Middle frontal gyrus (tissue), 1 donor: ENCODE results near the gene RASGRF2.
"Not testable (repeated sequence)": the region's sequence is repeated elsewhere in the genome, so short reads cannot be mapped to it uniquely, and the experiment has no call there.

ENCODE experiments used
- DNase-seq: peaks from one replicate; pipeline ENCODE4 v3.0.0-alpha.2; 2015; ENCODE audit warnings: low spot score; ENCODE audit errors: extremely low spot score

Gene RASGRF2

DNA sequence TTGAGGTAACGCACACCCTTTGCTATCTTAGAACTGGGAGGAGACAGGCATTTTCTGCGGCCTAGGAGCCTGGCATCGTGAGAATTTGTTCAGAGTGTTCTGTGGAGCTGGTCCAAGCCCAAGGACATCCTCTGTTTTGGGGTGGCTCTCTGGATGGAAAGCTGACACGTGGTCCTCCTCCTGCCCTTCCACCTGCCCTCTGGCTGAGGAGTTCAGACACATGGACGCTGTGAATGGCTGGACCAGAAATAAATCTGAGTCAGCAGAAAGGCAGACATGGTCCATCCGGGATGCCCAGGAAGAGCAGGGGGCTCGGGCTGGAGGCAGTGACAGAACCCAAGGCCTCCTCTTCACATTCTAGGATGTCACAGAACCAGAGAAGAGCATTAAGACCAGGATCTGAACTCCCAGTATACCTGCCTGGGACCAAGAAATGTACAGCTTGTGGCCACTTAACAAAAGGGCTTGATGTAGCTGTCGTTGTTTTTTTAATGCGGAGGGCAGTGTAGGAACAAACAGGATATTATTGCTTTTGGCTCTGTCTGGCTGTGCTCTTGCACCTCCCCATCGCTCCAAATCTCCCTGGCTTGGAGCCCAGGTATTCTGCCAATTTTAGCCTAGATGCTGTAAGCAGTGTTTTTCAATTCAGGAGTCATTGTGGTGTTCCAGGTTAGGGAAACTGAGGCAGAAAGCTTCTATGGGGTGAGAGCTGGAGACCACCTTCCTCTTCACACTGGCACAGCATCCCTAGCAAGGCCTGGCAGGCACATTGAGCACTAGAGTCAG lies 275.3 kb downstream of the RASGRF2 start:
- DNase-seq = no peak

DNA sequence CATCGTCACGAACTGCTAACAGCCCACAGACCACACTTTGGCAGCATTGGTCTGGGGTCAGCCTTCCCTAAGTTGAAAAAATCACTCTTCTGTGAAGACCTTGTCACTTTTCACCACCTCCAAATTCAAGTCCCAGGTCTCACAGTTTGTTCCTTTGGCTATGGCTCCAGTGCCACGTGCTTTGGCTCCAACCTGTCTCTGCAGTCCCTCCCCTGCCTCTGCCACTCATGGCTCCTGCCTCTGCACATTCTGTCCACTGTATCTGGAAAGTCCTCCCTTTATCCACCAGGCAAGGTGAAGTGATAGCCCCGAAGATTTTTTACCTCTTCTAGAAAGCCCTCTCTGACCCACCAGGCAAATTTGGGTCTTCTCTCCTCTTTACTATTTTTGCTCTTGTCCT lies 278.3 kb downstream of the RASGRF2 start:
- DNase-seq = no peak

DNA sequence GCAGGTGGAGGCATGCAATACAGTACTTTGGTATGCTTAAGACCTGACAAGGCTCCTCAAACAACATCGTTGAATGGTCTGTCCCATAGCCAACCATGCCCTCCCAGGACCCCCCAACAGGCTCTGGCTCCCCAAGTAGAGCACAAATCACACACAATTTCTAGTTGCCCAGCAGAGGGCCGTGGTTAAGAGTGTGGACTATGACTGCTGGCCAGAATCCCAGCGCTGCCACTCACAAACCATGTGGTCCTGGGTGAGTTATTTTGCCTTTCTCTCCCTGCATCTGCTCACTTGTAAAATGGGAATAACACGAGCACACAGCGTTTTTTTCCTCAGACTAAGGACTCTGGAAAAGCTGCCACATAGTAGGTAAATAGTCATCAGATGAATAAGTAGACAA lies 279.4 kb downstream of the RASGRF2 start:
- DNase-seq = no peak

DNA sequence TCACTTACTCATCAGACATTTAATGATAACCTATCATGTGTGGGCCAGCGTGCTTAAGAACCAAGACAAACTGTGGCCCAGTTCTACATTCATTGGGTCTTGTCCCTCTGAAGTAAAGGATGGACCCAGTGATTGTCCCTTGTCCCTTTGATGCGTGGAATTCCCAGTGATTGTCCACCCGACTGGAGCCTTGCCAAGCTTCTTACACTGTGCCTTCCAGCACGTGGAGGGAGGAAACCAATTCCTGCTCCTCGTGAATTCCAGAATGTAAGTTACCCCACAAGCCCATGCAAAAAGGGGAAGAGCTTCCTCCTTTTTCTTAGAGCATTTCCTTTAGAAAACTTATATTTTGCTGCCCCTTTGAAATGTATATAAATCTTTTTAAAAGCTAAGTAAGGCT lies 280.8 kb downstream of the RASGRF2 start:
- DNase-seq = no peak

DNA sequence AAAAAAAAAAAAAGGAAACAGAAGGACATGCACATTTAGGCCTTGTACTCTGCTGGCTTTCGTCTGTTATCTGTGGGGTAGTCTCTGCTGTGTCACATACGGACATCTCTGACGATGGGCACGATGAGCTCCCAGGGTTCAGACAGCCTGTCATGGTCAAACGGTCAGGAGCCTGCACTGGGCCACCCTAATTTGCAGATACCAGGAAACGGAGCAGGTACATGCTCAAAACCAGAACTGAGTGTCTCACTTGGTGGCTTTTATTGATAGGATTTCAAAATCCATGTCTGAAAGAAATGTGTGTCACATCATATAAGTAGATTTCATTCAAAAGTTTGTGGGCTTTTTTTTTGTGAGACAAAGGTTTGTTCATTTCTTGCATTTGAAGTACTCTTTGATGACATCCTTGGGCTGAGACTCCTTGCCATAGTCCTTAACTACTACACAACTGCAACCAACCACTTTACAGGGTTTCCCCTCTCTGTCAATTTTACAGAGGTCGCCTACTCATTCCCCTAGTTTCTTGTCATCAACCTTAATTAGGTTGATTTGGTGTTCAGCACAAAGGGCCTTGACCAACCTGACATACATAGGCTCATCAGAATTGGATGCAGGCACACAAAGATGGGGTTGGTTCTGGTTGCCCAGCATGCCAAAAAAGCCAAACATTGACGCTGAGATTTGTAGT lies 281.9 kb downstream of the RASGRF2 start:
- DNase-seq = no peak

DNA sequence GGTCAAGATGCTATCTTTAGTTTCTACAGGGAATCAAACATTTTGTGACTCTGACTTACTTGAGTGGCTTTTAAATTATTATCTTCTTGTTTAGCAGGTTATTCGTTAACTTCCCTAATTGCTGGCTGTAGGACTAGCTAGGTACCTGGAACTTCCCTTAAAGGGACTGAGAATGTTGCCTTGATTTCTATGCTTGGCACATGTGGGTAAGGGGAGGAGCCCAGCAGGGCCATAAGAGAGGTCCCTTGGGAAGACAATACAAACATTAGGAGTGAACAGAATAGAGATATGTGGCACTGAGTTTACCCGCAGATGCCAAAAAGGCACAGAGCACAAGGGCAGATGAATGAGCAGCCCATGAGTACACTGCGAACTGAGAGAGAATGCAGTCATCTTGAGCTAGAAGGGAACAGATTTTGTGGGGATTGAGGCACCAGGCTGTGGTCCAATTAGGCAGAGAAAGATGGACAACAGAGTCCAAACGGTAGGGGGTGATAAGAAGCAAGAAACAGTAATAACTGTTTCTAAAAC lies 282.8 kb downstream of the RASGRF2 start:
- DNase-seq = no peak

DNA sequence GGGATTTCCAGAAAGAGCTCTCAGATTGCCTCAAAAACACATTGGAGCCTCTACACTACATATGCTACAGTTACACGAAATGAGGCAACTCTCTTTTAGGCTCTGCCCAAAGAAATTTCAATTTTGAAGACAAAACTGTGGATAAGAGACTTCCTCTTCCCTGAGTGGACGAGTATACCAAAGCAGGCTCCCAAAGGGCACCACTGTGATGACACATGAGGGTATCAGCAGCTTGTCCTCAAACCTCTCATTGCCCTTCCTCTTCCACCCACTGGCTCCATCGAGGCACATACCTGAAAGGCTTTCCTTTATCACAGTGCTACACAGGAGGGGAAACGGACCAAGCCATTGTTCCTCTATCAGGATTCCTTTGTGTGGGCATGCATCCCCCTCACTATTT lies 284.3 kb downstream of the RASGRF2 start:
- no peak for DNase-seq

DNA sequence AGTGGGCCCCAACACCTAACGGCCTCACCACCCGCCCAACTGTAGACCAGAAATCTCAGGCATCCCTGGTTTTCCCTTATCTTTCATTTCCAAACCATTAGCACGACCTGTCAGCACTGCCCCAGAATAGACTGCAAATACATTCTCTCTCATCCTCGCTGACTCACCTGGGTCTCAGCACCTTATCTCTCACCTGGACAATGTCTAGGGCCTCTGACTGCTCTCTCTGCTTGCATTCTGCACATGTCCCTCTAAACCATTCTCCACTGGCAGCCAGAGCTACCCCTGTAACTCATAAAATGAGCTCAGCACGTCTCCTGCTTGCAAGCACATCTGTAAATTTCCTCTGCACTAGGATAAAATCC lies 285.7 kb downstream of the RASGRF2 start:
- DNase-seq = no peak

DNA sequence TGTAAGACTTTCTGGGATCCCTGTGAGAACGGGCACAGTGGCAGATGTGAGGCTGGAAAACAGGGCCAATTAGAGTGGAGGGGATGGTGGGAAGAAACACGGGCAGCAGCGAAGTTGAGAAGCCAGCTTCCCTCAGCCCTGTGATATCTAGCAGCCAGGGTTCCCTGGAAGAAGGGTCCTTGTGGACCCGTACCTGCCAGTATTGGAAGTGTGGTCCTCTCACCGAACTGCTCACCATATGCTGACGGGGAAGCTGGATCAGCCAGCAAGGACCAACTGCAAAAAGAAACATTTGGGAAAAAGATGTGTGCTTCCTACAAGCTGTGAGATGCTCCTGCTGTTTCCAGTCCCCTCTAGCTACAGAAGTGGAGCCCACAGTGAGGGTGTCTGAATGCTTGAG lies 286.5 kb downstream of the RASGRF2 start:
- DNase-seq = no peak

DNA sequence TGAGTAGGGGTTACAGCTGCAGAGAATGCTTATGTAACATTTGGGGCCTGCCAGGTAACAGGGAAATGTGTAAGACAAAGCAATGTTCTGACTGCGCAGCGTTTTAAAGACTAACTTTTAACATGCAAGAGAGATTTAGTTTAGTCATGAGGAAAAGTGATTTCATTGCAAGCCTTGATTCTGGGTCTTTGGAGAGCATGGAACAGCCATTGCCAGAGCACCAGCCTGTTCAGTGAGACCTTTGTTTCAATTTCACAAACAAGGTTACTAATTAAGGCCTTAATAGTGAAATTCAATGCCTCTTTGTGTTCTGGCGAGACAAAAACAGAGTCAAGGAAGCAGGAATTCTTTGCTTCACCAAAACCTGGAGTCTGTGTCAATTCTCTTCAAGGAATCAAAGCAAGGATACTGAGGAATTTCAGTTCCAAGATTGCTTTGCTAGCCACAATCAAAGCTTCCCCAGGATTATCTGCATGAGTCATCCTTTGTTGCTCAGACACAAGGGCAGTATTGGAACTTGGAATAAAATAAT lies 287.3 kb downstream of the RASGRF2 start:
- DNase-seq = no peak

DNA sequence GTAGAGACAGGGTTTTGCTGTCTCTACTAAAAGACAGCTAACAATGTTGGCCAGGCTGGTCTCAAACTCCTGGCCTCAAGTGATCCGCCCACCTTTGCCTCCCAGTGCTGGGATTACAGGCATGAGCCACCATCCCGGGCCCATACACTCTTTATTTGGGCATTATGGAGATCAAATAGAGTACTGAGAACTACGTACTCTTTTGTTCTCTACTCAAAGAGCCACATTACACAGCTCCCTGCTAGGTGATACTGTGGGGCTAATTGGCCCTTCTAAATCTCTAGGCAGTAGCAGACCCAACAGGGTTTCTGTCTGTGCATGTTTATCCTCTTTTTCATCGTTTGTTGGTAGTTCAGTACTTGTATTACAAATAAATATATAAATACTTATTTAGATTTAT lies 289.1 kb downstream of the RASGRF2 start:
- no peak for DNase-seq

DNA sequence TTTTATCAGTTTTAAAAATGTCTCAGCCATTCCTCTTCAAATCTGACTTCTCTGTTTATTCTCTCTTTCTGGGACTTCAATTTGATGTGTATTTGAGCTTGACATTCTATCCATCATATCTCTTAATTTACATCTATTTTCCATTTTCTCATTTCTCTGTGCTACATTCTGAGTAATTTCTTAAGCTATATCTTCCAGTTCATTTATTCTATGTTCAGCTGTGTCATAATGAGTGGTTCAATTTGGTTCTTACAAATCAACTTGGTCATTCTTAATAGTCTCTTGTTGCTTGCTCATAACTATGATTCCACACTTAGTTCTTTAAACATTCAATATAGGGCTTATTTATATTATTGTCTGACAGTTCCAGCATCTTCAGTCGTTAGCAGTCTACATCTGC lies 289.8 kb downstream of the RASGRF2 start:
- DNase-seq = no peak

DNA sequence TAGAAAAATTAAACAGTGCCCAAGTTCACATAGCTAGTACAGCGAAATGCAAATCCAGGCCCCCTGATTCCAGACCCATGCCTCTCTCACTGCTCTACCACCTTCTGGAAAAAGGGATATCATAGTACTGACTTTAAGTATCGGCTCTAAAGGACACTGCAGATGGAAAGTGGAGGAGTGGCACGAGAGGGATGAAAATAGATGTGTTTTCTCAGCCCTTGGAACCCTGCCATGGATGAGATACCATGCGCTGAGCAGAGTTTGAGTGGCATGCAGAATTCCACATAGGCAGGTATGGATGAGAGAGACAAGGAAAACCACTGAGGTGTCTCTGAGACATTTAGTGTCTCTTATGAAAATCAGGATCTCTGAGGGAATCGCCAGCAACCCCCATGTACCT lies 291.8 kb downstream of the RASGRF2 start:
- no peak for DNase-seq

DNA sequence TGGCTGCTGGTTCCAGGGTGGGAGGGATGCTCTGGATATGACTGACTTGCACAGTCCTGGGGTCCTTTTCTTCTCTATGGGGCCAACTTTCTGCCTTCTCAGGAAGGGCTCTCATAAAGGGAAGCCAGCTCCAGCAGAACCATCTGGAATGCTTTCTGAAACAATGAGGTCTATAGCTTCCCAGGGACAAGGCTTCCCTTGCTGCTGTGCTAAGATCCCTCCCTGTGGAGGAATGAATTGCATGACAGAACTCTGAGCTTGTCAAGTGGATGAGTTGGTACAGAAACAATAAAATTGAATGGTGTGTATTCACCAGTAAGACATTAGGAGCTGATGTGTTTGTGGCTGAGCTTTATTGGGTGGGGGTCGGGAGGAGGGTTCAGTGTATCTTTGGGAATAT lies 292.7 kb downstream of the RASGRF2 start:
- no peak for DNase-seq

DNA sequence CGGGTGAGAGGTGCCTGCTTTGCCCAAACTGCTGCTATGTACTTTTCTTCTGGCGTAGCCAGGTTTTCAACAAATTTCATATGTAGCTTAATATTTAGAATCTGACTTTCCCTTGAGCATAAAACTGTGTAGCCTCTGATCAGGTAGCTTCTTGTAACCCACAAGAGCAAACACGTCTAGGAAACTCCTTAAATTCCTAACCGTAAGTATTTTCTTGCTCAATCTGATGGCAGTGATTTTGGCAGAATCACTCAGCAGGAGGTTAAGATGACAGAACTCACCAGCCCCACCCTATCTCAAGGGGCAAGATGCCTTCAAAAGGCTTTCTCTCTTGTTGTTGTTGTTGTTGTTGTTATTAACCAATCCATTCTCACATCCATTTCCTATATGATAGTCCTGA lies 293.7 kb downstream of the RASGRF2 start:
- no peak for DNase-seq

DNA sequence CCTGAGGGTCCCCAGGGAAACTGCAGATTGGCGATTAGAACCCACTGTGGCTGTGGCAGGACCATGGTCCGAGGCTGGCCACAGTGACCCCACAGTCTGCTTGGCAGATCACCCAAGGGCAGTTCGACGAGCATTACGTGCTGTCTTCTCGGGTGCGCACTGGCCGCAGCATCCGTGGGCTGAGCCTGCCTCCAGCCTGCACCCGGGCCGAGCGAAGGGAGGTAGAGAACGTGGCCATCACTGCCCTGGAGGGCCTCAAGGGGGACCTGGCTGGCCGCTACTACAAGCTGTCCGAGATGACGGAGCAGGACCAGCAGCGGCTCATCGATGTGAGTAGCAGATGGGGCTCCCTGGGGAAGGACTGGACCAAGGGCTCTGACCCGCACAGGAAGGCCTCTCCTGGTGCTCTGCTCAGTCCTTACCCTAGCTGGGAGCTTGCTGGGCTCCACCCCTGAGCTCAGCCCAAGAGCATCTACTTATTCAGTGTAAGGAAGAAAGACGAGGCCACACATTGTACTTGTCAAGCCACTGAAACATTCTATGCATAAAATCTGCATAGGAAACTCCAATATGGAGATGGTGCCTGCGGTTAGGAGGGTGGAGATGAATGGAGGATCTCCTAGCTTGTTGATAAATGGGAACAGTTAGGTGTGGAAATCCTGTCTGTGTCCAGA lies 294.9 kb downstream of the RASGRF2 start:
- DNase-seq = no peak

DNA sequence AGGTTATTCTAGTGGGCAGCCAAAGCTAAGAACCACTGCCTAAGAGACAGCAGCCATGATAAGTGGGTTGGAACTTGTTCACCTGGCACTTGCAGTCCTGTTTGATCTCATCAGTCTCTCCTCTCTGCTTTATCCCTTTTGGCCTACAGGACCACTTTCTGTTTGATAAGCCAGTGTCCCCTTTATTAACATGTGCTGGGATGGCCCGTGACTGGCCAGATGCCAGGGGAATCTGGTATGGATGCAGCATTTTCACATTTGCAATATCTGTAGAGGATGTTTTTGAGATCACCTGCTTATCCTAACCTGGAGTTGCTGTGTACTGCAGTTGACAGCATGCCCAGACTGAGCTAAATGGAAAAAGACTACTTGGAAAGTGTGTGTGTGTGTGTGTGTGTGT lies 296.6 kb downstream of the RASGRF2 start:
- no peak for DNase-seq

DNA sequence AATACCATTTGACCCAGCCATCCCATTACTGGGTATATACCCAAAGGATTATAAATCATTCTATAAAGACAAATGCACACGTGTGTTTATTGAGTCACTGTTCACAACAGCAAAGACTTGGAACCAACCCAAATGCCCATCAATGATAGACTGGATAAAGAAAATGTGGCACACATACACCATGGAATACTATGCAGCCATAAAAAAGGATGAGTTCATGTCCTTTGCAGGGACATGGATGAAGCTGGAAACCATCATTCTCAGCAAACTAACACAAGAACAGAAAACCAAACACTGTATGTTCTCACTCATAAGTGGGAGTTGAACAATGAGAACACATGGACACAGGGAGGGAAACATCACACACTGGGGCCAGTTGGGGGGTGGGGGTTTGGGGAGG lies 302.6 kb downstream of the RASGRF2 start:
- DNase-seq = not testable (repeated sequence)

DNA sequence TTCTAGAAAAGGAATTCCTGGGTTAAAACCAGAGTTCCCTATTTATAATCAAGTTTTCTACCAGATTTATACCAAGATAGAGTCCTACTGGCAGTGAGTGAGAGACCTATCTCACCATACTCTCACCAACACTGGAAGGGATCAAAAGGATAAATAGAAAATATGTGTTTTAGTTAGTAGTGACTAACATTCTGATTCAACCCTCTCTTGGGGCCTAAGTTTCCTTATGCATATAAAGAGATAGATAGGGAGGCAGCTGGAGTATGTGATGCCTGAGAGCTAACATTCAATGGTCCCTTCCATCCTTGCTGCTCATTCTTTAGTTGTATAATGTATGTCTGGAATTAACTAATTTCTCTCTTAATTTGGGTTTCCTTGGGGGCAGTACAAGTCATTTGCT lies 304.9 kb downstream of the RASGRF2 start:
- DNase-seq = no peak

DNA sequence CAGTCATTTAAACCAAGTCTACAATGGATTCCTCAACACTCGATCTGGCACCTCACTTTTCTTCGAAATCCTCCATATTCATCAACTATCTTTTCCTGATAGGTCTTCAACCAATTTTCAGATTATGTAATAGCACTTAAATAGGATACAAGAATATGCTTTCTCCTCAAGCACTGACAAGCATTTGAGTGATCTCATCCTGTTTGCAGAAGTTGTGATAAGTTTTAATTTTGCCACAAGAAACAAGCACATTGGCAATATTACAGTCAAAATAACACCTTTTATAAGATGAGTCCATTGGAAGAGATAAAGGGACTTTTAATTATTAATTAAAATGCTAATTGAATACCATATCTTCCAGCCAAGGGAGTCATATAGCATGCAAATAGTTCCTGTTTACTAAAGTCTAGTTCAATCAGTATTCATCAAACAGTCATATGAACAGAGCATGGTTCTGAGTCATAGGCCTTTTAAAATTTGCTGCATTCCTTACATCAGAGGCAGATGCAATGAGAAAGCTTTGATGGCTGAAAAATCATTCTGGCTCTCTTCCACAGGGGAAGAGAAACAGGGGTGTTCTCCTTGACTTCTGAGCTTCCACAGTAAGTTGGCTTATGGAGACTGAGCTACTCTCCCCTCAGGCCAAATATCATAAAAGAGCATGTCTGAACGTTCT lies 308.5 kb downstream of the RASGRF2 start:
- no peak for DNase-seq

DNA sequence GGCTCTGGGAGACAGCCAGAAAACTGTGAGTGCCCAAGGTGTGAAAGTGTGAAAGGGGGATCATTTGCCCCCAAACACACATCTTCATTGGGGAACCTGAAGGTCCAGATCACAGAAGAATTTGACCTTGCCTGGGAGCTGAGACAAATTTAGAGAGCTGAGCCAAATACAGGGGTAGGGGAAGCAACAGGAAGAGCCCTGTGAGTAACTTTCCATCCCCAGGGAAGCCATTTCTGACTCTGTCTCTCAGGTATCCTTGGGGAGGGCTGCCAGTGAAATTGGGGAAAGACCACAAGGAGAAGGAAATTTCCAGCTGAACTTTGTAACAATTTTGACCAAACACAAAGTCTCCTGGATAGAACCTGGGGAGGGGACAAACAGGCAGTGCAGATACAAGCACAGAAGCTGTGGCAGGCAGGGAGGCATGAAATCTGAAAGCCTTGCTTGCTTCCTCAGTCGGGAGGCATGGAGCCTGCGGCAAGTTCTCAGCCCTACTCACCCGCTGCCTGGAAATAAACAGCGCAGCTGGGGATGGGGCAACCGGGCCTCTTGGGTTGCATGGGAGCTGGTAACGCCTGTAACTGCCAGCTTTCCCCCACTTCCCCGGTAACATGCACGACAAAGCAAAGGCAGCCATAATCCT lies 309.7 kb downstream of the RASGRF2 start:
- no peak for DNase-seq
